Amniotic stem cell (primary cell): ENCODE results near the gene WSB1.
A peak's percentile ranks its signal among the peaks of the same experiment; 100 is the strongest.
"Not testable (repeated sequence)": the region's sequence is repeated elsewhere in the genome, so short reads cannot be mapped to it uniquely, and the experiment has no call there.

Experiments
- DNase-seq: peaks from one replicate; lab custom pipeline; 2025; lab: John Stamatoyannopoulos, UW

The WSB1 gene

GRCh38 chr17:27315796-27316465 lies 22.0 kb downstream of the WSB1 start:
- DNase-seq: no peak

GRCh38 chr17:27318228-27318627 lies 24.3 kb downstream of the WSB1 start:
- DNase-seq: no peak

GRCh38 chr17:27318633-27319032 lies 24.7 kb downstream of the WSB1 start:
- no peak for DNase-seq

GRCh38 chr17:27319541-27320221 lies 25.8 kb downstream of the WSB1 start:
- DNase-seq: no peak

- no peak for DNase-seq
These were observed 26.3 kb downstream of the WSB1 start for GRCh38 chr17:27320222-27320560.

GRCh38 chr17:27321372-27321771 lies 27.5 kb downstream of the WSB1 start:
- DNase-seq: no peak

GRCh38 chr17:27322026-27322425 lies 28.1 kb downstream of the WSB1 start:
- no peak for DNase-seq

GRCh38 chr17:27322690-27323508 lies 29.0 kb downstream of the WSB1 start:
- DNase-seq: no peak

GRCh38 chr17:27323538-27324215 lies 29.8 kb downstream of the WSB1 start:
- no peak for DNase-seq

- DNase-seq: no peak
These were observed 30.9 kb downstream of the WSB1 start for GRCh38 chr17:27324771-27325339.

GRCh38 chr17:27326051-27326450 lies 32.1 kb downstream of the WSB1 start:
- no peak for DNase-seq

GRCh38 chr17:27326585-27326984 lies 32.7 kb downstream of the WSB1 start:
- DNase-seq: no peak

- DNase-seq: no peak
These were observed 33.5 kb downstream of the WSB1 start for GRCh38 chr17:27327397-27327796.

GRCh38 chr17:27327871-27328270 lies 34.0 kb downstream of the WSB1 start:
- DNase-seq: no peak

GRCh38 chr17:27328686-27329085 lies 34.8 kb downstream of the WSB1 start:
- not testable (repeated sequence) for DNase-seq

- no peak for DNase-seq
These were observed 35.4 kb downstream of the WSB1 start for GRCh38 chr17:27329146-27329805.

GRCh38 chr17:27332047-27332393 lies 38.1 kb downstream of the WSB1 start:
- DNase-seq: no peak

- DNase-seq: peak; percentile 93
These were observed 38.8 kb downstream of the WSB1 start for GRCh38 chr17:27332485-27333409.

GRCh38 chr17:27333410-27333980 lies 39.6 kb downstream of the WSB1 start:
- DNase-seq: no peak

- no peak for DNase-seq
These were observed 42.3 kb downstream of the WSB1 start for GRCh38 chr17:27336184-27336583.
